H1 (cell line): ENCODE data around the gene TLR8. TPM values are rescaled to one million over a fixed set of nuclear protein-coding genes. Genes with fewer than 3 reads are reported as not detected.

Experiments
- CTCF ChIA-PET: fragments of 300-600 bp; sonication (Branson Sonifier 250); formaldehyde crosslinking; loops from one replicate; lab custom pipeline; 2021; ENCODE audit not compliant: partially characterized antibody; lab: Charles Lee
- POLR2A ChIA-PET: fragments of 300-600 bp; sonication (Branson Sonifier 250); formaldehyde crosslinking; loops from one replicate; lab custom pipeline; 2021; ENCODE audit warnings: inconsistent platforms; ENCODE audit not compliant: partially characterized antibody; lab: Charles Lee
- DNase-seq, 2 experiments: peaks; one replicate each; pipeline versions ENCODE4 v3.0.0 to v3.0.0-alpha.2; 2010 to 2022; ENCODE audit warnings: low spot score in 2 of 2, low read depth in 1 of 2, mixed read lengths in 1 of 2
- FAIRE-seq: peaks from 2 replicates; lab custom pipeline; 2011; peaks lifted over from hg19 to GRCh38; lab: Jason Lieb, UNC
- H2AFZ ChIP-seq: 2 replicates; pipeline ENCODE4 v1.8.1; 2012; ENCODE audit warnings: low read length, inconsistent platforms
- H2AK5ac ChIP-seq: 2 replicates; pipeline ENCODE4 v1.6.1; 2013; ENCODE audit warnings: low read depth, low read length
- H2BK120ac ChIP-seq: replicated peaks from 2 replicates; pipeline ENCODE3; 2013; ENCODE audit warnings: low read depth, low read length, inconsistent platforms
- H2BK12ac ChIP-seq: 2 replicates; pipeline ENCODE4 v1.6.1; 2013; ENCODE audit warnings: low read depth, low read length
- H2BK15ac ChIP-seq: 2 replicates; pipeline ENCODE4 v1.6.1; 2013; ENCODE audit warnings: low read length
- H2BK20ac ChIP-seq: 2 replicates; pipeline ENCODE4 v1.6.1; 2013; ENCODE audit warnings: low read length
- H2BK5ac ChIP-seq: 2 replicates; pipeline ENCODE4 v1.6.1; 2013; ENCODE audit warnings: low read depth, low read length
- H3K14ac ChIP-seq: 2 replicates; pipeline ENCODE4 v1.6.1; 2013; ENCODE audit warnings: inconsistent platforms; ENCODE audit not compliant: insufficient read length
- H3K18ac ChIP-seq: 2 replicates; pipeline ENCODE4 v1.6.1; 2013; ENCODE audit warnings: low read length; ENCODE audit errors: extremely low read depth
- H3K23ac ChIP-seq: 2 replicates; pipeline ENCODE4 v1.6.1; 2013; ENCODE audit warnings: inconsistent platforms; ENCODE audit not compliant: insufficient read length
- H3K23me2 ChIP-seq: 2 replicates; pipeline ENCODE4 v1.6.1; 2013; ENCODE audit warnings: low read depth, low read length
- H3K27ac ChIP-seq: 2 replicates; pipeline ENCODE4 v1.6.1; 2011; ENCODE audit warnings: low read depth, low read length, inconsistent platforms
- H3K27me3 ChIP-seq, 4 experiments: replicated peaks in 1 of 4; 1 replicate in 1 of 4; 2 replicates in 3 of 4; pipeline versions ENCODE4 v1.6.1 to v1.8.1; 2011 to 2013; ENCODE audit warnings: low read length in 3 of 4, mild to moderate bottlenecking in 3 of 4, inconsistent platforms in 2 of 4, mixed read lengths in 2 of 4, moderate library complexity in 1 of 4; ENCODE audit not compliant: control insufficient read depth in 3 of 4, insufficient read depth in 3 of 4; ENCODE audit errors: extremely low read depth in 1 of 4
- H3K36me3 ChIP-seq, 4 experiments: 2 replicates each; pipeline versions ENCODE4 v1.6.1 to v1.8.1; 2011 to 2013; ENCODE audit warnings: mild to moderate bottlenecking in 4 of 4, low read length in 3 of 4, moderate library complexity in 2 of 4, control low read depth in 1 of 4, inconsistent platforms in 1 of 4; ENCODE audit not compliant: insufficient read depth in 4 of 4, control insufficient read depth in 2 of 4
- H3K4ac ChIP-seq: replicated peaks from 2 replicates; pipeline ENCODE3; 2013; ENCODE audit warnings: low read length, low read depth, mixed read lengths, inconsistent platforms; ENCODE audit not compliant: insufficient read length
- H3K4me1 ChIP-seq, 4 experiments: replicated peaks in 1 of 4; 1 replicate in 1 of 4; 2 replicates in 3 of 4; pipeline versions ENCODE4 v1.6.1 to v1.8.1; 2011 to 2013; ENCODE audit warnings: low read length in 3 of 4, inconsistent platforms in 2 of 4, mixed read lengths in 1 of 4; ENCODE audit not compliant: insufficient read depth in 4 of 4, control insufficient read depth in 3 of 4
- H3K4me2 ChIP-seq, 2 experiments: 2 replicates each; pipeline versions ENCODE4 v1.6.1 to v1.8.1; 2011 to 2013; ENCODE audit warnings: low read depth in 2 of 2, low read length in 2 of 2, control low read depth in 1 of 2, inconsistent platforms in 1 of 2, mild to moderate bottlenecking in 1 of 2; ENCODE audit not compliant: insufficient read depth in 1 of 2
- H3K4me3 ChIP-seq, 4 experiments: fragments of 200-600, 300-600 bp in 1 of 4; sonication (generic), shearing (Covaris generic), sonication (Bioruptor Twin) in 1 of 4; 2 replicates each; pipeline versions ENCODE4 v1.5.1 to v1.8.1; 2011 to 2016; ENCODE audit warnings: low read length in 4 of 4, low read depth in 3 of 4, control low read depth in 2 of 4, inconsistent platforms in 2 of 4, mild to moderate bottlenecking in 2 of 4, mixed read lengths in 1 of 4, moderate library complexity in 1 of 4; ENCODE audit not compliant: insufficient read depth in 2 of 4; ENCODE audit errors: extremely low read depth in 1 of 4
- H3K56ac ChIP-seq: replicated peaks from 2 replicates; pipeline ENCODE3; 2013; ENCODE audit warnings: low read depth, mild to moderate bottlenecking, mixed read lengths, low read length, inconsistent platforms; ENCODE audit not compliant: insufficient read length
- H3K79me1 ChIP-seq: 2 replicates; pipeline ENCODE4 v1.6.1; 2013; ENCODE audit warnings: low read depth, low read length, control low read depth
- H3K79me2 ChIP-seq, 2 experiments: 2 replicates each; pipeline versions ENCODE4 v1.6.1 to v1.8.1; 2012 to 2013; ENCODE audit warnings: low read length in 2 of 2, mild to moderate bottlenecking in 2 of 2, inconsistent platforms in 1 of 2; ENCODE audit not compliant: insufficient read depth in 2 of 2, control insufficient read depth in 1 of 2
- H3K9ac ChIP-seq, 4 experiments: replicated peaks in 1 of 4; 1 replicate in 1 of 4; 2 replicates in 3 of 4; pipeline versions ENCODE4 v1.6.1 to v1.8.1; 2011 to 2013; ENCODE audit warnings: low read depth in 3 of 4, low read length in 3 of 4, control low read depth in 2 of 4, mild to moderate bottlenecking in 2 of 4, moderate library complexity in 2 of 4, inconsistent platforms in 1 of 4; ENCODE audit errors: extremely low read depth in 1 of 4
- H3K9me3 ChIP-seq, 2 experiments: 2 replicates each; pipeline versions ENCODE4 v1.6.1 to v1.8.1; 2012 to 2013; ENCODE audit warnings: mild to moderate bottlenecking in 2 of 2, moderate library complexity in 2 of 2, control low read depth in 1 of 2, inconsistent platforms in 1 of 2, low read depth in 1 of 2, low read length in 1 of 2, mixed read lengths in 1 of 2; ENCODE audit not compliant: insufficient read depth in 2 of 2
- H4K20me1 ChIP-seq, 2 experiments: replicated peaks in 1 of 2; 2 replicates each; pipeline versions ENCODE3 to v1.8.1; 2011 to 2013; ENCODE audit warnings: inconsistent platforms in 2 of 2, low read length in 2 of 2, mild to moderate bottlenecking in 1 of 2; ENCODE audit not compliant: insufficient read depth in 2 of 2, control insufficient read depth in 1 of 2
- H4K5ac ChIP-seq: 2 replicates; pipeline ENCODE4 v1.6.1; 2013; ENCODE audit warnings: low read length, low read depth, mixed read lengths, inconsistent platforms; ENCODE audit not compliant: insufficient read length
- H4K8ac ChIP-seq: 2 replicates; pipeline ENCODE4 v1.8.0; 2013; ENCODE audit warnings: mild to moderate bottlenecking, moderate library complexity, low read length, inconsistent platforms; ENCODE audit not compliant: insufficient read depth; ENCODE audit errors: extremely low read depth
- H4K91ac ChIP-seq: replicated peaks from 2 replicates; pipeline ENCODE3; 2013; ENCODE audit warnings: low read length, mixed read lengths, inconsistent platforms; ENCODE audit not compliant: insufficient read length
- BACH1 ChIP-seq: IDR thresholded peaks from 2 replicates; pipeline ENCODE4 v1.6.1; 2012; ENCODE audit warnings: low read length, improper control_type of control experiment
- BCL11A ChIP-seq, 2 experiments: IDR thresholded peaks; one replicate each; pipeline ENCODE4 v1.6.1; 2011; ENCODE audit warnings: low read depth in 2 of 2, low read length in 2 of 2, mild to moderate bottlenecking in 2 of 2
- RAD21 ChIP-seq, 2 experiments: IDR thresholded peaks in 1 of 2; conservative IDR thresholded peaks in 1 of 2; 2 replicates each; pipeline ENCODE4 v1.6.1; 2011; ENCODE audit warnings: low read depth in 2 of 2, low read length in 2 of 2, improper control_type of control experiment in 1 of 2, inconsistent platforms in 1 of 2, mild to moderate bottlenecking in 1 of 2, moderate library complexity in 1 of 2
- SAP30 ChIP-seq: fragments of 300-600 bp; sonication (generic); IDR thresholded peaks from 2 replicates; pipeline ENCODE4 v1.7.1; 2012; ENCODE audit warnings: low read length, moderate library complexity, mild to moderate bottlenecking, inconsistent platforms; ENCODE audit not compliant: insufficient read depth, insufficient replicate concordance
- SIRT6 ChIP-seq: IDR thresholded peaks from one replicate; pipeline ENCODE4 v1.7.1; 2012; ENCODE audit warnings: low read length, inconsistent platforms
- TAF7 ChIP-seq: optimal IDR thresholded peaks from 2 replicates; pipeline ENCODE3; 2011; ENCODE audit warnings: low read depth, mild to moderate bottlenecking, inconsistent platforms, low read length, moderate library complexity, borderline replicate concordance
- WGBS, 2 experiments: shearing (Covaris generic) in 1 of 2; methylation state at CpG; one replicate each; pipeline versions ENCODE4 v1.1.6 to v1.1.7; 2013 to 2015; ENCODE audit warnings: low lambda C conversion rate in 2 of 2, mixed read lengths in 2 of 2, inconsistent platforms in 1 of 2, low coverage in 1 of 2, missing lambda C conversion rate in 1 of 2; ENCODE audit not compliant: insufficient replicate concordance in 2 of 2, insufficient coverage in 1 of 2, insufficient read length in 1 of 2; ENCODE audit errors: extremely low coverage in 1 of 2, missing lambda C conversion rate in 1 of 2; 5-methylcytosine and 5-hydroxymethylcytosine counted together
- polyA plus RNA-seq, 7 experiments: library from polyadenylated mRNA; depleted of rRNA in 3 of 7; stranded (reverse) in 5 of 7; unstranded in 2 of 7; fragments of >200 nt in 5 of 7; fragments of 200-250 nt in 2 of 7; gene quantifications; 1 replicate in 5 of 7; 2 replicates in 1 of 7; 4 replicates in 1 of 7; pipeline versions ENCODE4 v1.2.1 to v1.2.3, GENCODE V29; 2011 to 2013; ENCODE audit warnings: missing spikeins in 2 of 7, mixed read lengths in 2 of 7
- total RNA-seq: library from RNA; stranded (reverse); fragmentation: NEBNext Ultra II Directional; extraction: Animal tissue kit (Norgen Biotek cat#: 25700); gene quantifications from 2 replicates; pipeline ENCODE4 v1.2.1, GENCODE V29; 2021
- TF ChIP-seq, protein P1 (sequence below): IDR thresholded peaks from 2 replicates; pipeline ENCODE4 v1.6.1; 2012; ENCODE audit warnings: inconsistent platforms
- TF ChIP-seq, protein P2 (sequence below): IDR thresholded peaks from 2 replicates; pipeline ENCODE4 v1.6.1; 2012; ENCODE audit warnings: low read length, inconsistent platforms

TLR8 gene
- total and polyA plus RNA-seq, 2 of the 8 experiments (the other 6 are each of a cell fraction or from before 2014, with no cell fraction given) = not detected

DNA sequence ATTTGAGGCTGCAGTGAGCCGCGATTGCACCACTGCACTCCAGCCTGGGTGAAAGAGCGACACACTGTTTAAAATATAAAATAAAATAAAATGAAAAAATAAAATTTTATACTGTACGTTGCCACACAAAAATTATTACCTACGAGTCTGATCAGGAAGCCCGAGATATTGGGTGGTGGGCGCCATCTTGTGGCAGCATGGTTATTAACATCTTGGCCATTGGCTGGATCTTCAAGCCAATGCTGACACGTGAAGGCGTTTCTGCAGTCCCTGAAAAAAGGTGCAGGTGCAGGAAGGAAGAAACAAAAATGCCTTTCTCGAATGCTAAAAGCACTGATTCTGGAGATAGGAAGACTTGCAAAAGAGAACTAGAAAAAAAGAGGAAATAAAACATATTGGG is 4.9 kb upstream of the TLR8 start:
- Histone ChIP-seq H4K5ac (no peak overlapping the region), H4K20me1 (no peaks in the 10 kb centered on the region), H2BK12ac (no peak overlapping the region), H2BK20ac (no peak overlapping the region), H3K27ac (no peak overlapping the region), H3K36me3 (no peaks in the 10 kb centered on the region), H3K4me1 (peaks cover 0 to 2% (median 0%) of the 10 kb centered on the region in 4 experiments; a peak in 3 of 7 replicates), H3K79me2 (no peaks in the 10 kb centered on the region), H3K23me2 (no peaks in the 10 kb centered on the region), H3K79me1 (no peaks in the 10 kb centered on the region), H4K8ac (no peak overlapping the region), H3K14ac (no peak overlapping the region), H2BK15ac (no peak overlapping the region), H2BK5ac (no peak overlapping the region), H4K91ac (no peak overlapping the region), H3K56ac (no peak overlapping the region), H3K4me3 (no peak overlapping the region), H3K4me2 (no peak overlapping the region), H2BK120ac (no peak overlapping the region), H3K23ac (no peak overlapping the region), H3K9me3 (peaks cover 0 to 3% of the 10 kb centered on the region in 2 experiments; a peak in 1 of 4 replicates), H3K18ac (no peak overlapping the region), H3K9ac (no peak overlapping the region), H2AFZ (no peak overlapping the region), H3K4ac (no peak overlapping the region), H3K27me3 (no peaks in the 10 kb centered on the region), H2AK5ac (no peak overlapping the region)
- DNase-seq (peak in 1 of 2 experiments; percentile 69), FAIRE-seq (peak; percentile 65)
- ChIA-PET POLR2A (no interaction called here), CTCF (interaction anchor here (1.1 to 3.5 kb wide), 6 partner anchors 11 to 87 kb away, joined by 3 to 28 read pairs (median 5); no protein-coding TSS in a partner anchor)
- WGBS, 2 experiments = 40% methylated on average over 9 of the region's 10 CpGs; no CpG with 5 or more reads in 1 of the 2 experiments
- no peak for TF ChIP-seq TAF7
- TF ChIP-seq BACH1 = no peak
- TF ChIP-seq RAD21 (IDR thresholded peaks at IDR 0.05 in 1 of 2, conservative IDR thresholded peaks at IDR 0.05 in 1 of 2; ENCODE audit: low read depth in 2 of 2, low read length in 2 of 2) = peak; percentile 67 to 73
- no peak for TF ChIP-seq BCL11A (IDR thresholded peaks at IDR 0.05; ENCODE audit: low read depth in 2 of 2, low read length in 2 of 2)
- TF ChIP-seq, protein P1, sequence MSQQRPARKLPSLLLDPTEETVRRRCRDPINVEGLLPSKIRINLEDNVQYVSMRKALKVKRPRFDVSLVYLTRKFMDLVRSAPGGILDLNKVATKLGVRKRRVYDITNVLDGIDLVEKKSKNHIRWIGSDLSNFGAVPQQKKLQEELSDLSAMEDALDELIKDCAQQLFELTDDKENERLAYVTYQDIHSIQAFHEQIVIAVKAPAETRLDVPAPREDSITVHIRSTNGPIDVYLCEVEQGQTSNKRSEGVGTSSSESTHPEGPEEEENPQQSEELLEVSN = peak; percentile 67
- TF ChIP-seq SAP30 = no peak
- no peak for TF ChIP-seq SIRT6
- TF ChIP-seq, protein P2, sequence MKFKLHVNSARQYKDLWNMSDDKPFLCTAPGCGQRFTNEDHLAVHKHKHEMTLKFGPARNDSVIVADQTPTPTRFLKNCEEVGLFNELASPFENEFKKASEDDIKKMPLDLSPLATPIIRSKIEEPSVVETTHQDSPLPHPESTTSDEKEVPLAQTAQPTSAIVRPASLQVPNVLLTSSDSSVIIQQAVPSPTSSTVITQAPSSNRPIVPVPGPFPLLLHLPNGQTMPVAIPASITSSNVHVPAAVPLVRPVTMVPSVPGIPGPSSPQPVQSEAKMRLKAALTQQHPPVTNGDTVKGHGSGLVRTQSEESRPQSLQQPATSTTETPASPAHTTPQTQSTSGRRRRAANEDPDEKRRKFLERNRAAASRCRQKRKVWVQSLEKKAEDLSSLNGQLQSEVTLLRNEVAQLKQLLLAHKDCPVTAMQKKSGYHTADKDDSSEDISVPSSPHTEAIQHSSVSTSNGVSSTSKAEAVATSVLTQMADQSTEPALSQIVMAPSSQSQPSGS = no peak
